ENCODE data around the gene TAF12.

GRCh38 chr1:28675924-28676257 lies 33.0 kb upstream of the TAF12 start:
- TF ChIP-seq EZH2 (IDR thresholded peaks at IDR 0.05): no peak
- TF ChIP-seq POLR2AphosphoS5 (IDR thresholded peaks at IDR 0.05; ENCODE audit: borderline replicate concordance, low read depth, low read length): no peak
- no peak for TF ChIP-seq FOXP2 (optimal IDR thresholded peaks at IDR 0.05; ENCODE audit: control extremely low read depth, extremely low read length, insufficient read depth)

All from SK-N-MC (cell line).